ENCODE measurements around the gene SORT1.

The SORT1 gene

DNA sequence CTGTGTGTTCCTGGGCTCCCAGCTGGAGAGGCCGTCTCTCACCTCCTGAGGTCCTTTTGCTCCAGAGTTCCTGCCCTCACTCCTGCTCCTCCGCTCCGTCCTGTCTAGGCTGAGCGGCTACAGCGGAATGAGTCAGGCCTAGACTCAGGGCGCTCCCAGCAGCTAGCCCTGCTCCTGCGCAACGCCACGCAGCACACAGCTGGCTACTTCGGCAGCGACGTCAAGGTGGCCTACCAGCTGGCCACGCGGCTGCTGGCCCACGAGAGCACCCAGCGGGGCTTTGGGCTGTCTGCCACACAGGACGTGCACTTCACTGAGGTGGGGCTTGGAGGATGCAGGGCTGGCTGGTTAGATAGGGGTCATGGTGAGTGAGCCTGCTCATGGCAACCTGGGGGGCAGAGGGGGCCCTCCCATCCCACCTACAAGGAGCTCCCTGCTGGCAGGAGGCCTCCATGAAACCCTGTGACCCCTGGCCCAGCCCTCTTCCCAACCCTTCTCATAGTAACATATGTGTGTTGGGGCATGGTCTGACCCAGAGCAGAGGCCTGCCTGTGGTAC is 129.9 kb downstream of the SORT1 start:
- no peak for TF ChIP-seq ZFP3 (CRISPR knock-in tag; IDR thresholded peaks at IDR 0.05)
- TF ChIP-seq, protein P1, sequence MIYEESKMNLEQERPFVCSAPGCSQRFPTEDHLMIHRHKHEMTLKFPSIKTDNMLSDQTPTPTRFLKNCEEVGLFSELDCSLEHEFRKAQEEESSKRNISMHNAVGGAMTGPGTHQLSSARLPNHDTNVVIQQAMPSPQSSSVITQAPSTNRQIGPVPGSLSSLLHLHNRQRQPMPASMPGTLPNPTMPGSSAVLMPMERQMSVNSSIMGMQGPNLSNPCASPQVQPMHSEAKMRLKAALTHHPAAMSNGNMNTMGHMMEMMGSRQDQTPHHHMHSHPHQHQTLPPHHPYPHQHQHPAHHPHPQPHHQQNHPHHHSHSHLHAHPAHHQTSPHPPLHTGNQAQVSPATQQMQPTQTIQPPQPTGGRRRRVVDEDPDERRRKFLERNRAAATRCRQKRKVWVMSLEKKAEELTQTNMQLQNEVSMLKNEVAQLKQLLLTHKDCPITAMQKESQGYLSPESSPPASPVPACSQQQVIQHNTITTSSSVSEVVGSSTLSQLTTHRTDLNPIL (CRISPR knock-in tag; IDR thresholded peaks at IDR 0.05; ENCODE audit: low read depth): no peak
- TF ChIP-seq ZNF565 (CRISPR knock-in tag; conservative IDR thresholded peaks at IDR 0.05; ENCODE audit: low read depth): no peak
- TF ChIP-seq ZFP30 (CRISPR knock-in tag; IDR thresholded peaks at IDR 0.05): no peak

DNA sequence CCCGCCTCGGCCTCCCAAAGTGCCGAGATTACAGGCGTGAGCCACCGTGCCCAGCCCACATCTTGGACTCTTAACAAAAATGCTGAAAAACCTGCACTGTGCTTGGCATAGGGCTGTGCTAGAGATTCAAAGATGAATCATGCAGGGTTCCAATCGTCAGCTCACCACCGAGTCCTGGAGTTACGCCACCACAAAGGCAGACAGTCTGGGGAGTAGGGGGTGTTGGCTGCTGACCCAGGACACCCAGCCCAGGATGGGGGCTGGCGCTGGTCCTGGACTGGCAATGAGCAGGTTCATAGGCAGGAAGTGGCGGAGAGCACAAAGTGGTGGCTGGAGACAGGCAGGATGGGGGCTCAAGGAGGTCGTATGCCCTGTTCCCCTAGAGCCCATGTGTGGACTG is 130.8 kb downstream of the SORT1 start:
- TF ChIP-seq, protein P1 (CRISPR knock-in tag; IDR thresholded peaks at IDR 0.05; ENCODE audit: low read depth): no peak
- TF ChIP-seq ISL1 (CRISPR knock-in tag; IDR thresholded peaks at IDR 0.05) (no peak), ZFP30 (CRISPR knock-in tag; IDR thresholded peaks at IDR 0.05) (no peak), GLIS3 (CRISPR knock-in tag; IDR thresholded peaks at IDR 0.05) (no peak), ZNF70 (CRISPR knock-in tag; IDR thresholded peaks at IDR 0.05) (no peak), ZNF565 (CRISPR knock-in tag; conservative IDR thresholded peaks at IDR 0.05; ENCODE audit: low read depth) (no peak), ARNTL (CRISPR knock-in tag; IDR thresholded peaks at IDR 0.05; ENCODE audit: borderline replicate concordance, low read depth) (no peak), ZNF8 (CRISPR knock-in tag; IDR thresholded peaks at IDR 0.05) (no peak), OSR1 (CRISPR knock-in tag; IDR thresholded peaks at IDR 0.05) (no peak), BACH2 (CRISPR knock-in tag; IDR thresholded peaks at IDR 0.05; ENCODE audit: borderline replicate concordance) (no peak)
- TF ChIP-seq, protein P2, sequence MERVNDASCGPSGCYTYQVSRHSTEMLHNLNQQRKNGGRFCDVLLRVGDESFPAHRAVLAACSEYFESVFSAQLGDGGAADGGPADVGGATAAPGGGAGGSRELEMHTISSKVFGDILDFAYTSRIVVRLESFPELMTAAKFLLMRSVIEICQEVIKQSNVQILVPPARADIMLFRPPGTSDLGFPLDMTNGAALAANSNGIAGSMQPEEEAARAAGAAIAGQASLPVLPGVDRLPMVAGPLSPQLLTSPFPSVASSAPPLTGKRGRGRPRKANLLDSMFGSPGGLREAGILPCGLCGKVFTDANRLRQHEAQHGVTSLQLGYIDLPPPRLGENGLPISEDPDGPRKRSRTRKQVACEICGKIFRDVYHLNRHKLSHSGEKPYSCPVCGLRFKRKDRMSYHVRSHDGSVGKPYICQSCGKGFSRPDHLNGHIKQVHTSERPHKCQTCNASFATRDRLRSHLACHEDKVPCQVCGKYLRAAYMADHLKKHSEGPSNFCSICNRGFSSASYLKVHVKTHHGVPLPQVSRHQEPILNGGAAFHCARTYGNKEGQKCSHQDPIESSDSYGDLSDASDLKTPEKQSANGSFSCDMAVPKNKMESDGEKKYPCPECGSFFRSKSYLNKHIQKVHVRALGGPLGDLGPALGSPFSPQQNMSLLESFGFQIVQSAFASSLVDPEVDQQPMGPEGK (CRISPR knock-in tag; IDR thresholded peaks at IDR 0.05; ENCODE audit: borderline replicate concordance): no peak
- ATAC-seq: no peak

More for the DNA sequence above, 129.9 kb downstream of the SORT1 start:
- no peak for ATAC-seq

DNA sequence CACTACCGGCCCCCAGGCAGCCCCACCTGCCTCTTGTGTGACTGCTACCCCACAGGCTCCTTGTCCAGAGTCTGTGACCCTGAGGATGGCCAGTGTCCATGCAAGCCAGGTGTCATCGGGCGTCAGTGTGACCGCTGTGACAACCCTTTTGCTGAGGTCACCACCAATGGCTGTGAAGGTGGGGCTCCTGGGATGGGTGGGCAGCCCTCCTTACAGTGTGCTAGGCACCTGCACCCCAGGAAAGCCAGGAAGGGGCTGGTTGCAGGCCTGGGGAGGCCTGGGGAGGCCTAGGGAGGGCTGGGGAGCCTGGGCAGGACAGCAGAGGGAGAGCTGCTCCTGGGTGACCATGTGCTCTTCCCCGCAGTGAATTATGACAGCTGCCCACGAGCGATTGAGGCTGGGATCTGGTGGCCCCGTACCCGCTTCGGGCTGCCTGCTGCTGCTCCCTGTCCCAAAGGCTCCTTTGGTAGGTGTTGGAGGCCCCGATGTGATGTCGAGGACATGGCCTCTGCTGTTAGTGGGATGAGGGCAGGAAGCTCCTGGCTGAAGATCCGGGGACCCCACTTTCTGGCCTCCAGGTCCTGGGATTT is 131.9 kb downstream of the SORT1 start:
- no peak for TF ChIP-seq ZNF70 (CRISPR knock-in tag; IDR thresholded peaks at IDR 0.05)
- TF ChIP-seq, protein P3, sequence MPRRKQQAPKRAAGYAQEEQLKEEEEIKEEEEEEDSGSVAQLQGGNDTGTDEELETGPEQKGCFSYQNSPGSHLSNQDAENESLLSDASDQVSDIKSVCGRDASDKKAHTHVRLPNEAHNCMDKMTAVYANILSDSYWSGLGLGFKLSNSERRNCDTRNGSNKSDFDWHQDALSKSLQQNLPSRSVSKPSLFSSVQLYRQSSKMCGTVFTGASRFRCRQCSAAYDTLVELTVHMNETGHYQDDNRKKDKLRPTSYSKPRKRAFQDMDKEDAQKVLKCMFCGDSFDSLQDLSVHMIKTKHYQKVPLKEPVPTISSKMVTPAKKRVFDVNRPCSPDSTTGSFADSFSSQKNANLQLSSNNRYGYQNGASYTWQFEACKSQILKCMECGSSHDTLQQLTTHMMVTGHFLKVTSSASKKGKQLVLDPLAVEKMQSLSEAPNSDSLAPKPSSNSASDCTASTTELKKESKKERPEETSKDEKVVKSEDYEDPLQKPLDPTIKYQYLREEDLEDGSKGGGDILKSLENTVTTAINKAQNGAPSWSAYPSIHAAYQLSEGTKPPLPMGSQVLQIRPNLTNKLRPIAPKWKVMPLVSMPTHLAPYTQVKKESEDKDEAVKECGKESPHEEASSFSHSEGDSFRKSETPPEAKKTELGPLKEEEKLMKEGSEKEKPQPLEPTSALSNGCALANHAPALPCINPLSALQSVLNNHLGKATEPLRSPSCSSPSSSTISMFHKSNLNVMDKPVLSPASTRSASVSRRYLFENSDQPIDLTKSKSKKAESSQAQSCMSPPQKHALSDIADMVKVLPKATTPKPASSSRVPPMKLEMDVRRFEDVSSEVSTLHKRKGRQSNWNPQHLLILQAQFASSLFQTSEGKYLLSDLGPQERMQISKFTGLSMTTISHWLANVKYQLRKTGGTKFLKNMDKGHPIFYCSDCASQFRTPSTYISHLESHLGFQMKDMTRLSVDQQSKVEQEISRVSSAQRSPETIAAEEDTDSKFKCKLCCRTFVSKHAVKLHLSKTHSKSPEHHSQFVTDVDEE (CRISPR knock-in tag; IDR thresholded peaks at IDR 0.05): no peak
- TF ChIP-seq, protein P4, sequence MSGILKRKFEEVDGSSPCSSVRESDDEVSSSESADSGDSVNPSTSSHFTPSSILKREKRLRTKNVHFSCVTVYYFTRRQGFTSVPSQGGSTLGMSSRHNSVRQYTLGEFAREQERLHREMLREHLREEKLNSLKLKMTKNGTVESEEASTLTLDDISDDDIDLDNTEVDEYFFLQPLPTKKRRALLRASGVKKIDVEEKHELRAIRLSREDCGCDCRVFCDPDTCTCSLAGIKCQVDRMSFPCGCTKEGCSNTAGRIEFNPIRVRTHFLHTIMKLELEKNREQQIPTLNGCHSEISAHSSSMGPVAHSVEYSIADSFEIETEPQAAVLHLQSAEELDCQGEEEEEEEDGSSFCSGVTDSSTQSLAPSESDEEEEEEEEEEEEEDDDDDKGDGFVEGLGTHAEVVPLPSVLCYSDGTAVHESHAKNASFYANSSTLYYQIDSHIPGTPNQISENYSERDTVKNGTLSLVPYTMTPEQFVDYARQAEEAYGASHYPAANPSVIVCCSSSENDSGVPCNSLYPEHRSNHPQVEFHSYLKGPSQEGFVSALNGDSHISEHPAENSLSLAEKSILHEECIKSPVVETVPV (CRISPR knock-in tag; IDR thresholded peaks at IDR 0.05): no peak
- TF ChIP-seq ISL1 (CRISPR knock-in tag; IDR thresholded peaks at IDR 0.05): no peak
- TF ChIP-seq CSDC2 (CRISPR knock-in tag; IDR thresholded peaks at IDR 0.05): no peak
- TF ChIP-seq BACH2 (CRISPR knock-in tag; IDR thresholded peaks at IDR 0.05; ENCODE audit: borderline replicate concordance): no peak
- no peak for TF ChIP-seq ZFP3 (CRISPR knock-in tag; IDR thresholded peaks at IDR 0.05)
- ATAC-seq: no peak

DNA sequence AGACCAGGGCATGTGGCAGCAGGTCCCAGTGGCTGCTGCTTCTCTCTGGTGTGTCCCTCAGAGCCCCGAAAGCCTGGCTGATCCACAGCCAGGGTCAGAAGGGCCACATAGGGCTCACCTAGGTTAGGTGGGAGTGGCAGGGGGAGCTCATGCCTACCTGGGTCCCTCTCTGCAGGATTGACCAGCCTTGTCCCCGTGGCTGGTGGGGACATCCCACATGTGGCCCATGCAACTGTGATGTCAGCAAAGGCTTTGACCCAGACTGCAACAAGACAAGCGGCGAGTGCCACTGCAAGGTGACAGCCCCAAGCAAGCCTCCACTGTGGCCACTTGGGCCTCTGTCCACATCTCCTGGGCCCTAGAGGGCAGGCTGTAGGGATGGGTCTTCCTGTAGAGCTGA is 132.7 kb downstream of the SORT1 start:
- TF ChIP-seq ARNTL (CRISPR knock-in tag; IDR thresholded peaks at IDR 0.05; ENCODE audit: borderline replicate concordance, low read depth) (no peak), BACH2 (CRISPR knock-in tag; IDR thresholded peaks at IDR 0.05; ENCODE audit: borderline replicate concordance) (no peak), TOX (CRISPR knock-in tag; IDR thresholded peaks at IDR 0.05; ENCODE audit: borderline replicate concordance) (no peak), RARB (CRISPR knock-in tag; IDR thresholded peaks at IDR 0.05) (no peak), ZNF70 (CRISPR knock-in tag; IDR thresholded peaks at IDR 0.05) (no peak), ZFP3 (CRISPR knock-in tag; IDR thresholded peaks at IDR 0.05) (no peak), GLIS3 (CRISPR knock-in tag; IDR thresholded peaks at IDR 0.05) (no peak), OSR1 (CRISPR knock-in tag; IDR thresholded peaks at IDR 0.05) (no peak), ZNF8 (CRISPR knock-in tag; IDR thresholded peaks at IDR 0.05) (no peak)
- TF ChIP-seq, protein P5, sequence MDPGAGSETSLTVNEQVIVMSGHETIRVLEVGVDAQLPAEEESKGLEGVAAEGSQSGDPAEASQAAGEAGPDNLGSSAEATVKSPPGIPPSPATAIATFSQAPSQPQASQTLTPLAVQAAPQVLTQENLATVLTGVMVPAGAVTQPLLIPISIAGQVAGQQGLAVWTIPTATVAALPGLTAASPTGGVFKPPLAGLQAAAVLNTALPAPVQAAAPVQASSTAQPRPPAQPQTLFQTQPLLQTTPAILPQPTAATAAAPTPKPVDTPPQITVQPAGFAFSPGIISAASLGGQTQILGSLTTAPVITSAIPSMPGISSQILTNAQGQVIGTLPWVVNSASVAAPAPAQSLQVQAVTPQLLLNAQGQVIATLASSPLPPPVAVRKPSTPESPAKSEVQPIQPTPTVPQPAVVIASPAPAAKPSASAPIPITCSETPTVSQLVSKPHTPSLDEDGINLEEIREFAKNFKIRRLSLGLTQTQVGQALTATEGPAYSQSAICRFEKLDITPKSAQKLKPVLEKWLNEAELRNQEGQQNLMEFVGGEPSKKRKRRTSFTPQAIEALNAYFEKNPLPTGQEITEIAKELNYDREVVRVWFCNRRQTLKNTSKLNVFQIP (CRISPR knock-in tag; IDR thresholded peaks at IDR 0.05; ENCODE audit: borderline replicate concordance, low read depth): no peak
- TF ChIP-seq, protein P1 (CRISPR knock-in tag; IDR thresholded peaks at IDR 0.05; ENCODE audit: low read depth): no peak
- TF ChIP-seq, protein P3 (CRISPR knock-in tag; IDR thresholded peaks at IDR 0.05): no peak
- no peak for ATAC-seq

Measured in SK-N-SH treated with all-trans-retinoic acid at 6 μM for 48 hours (cell line).